SK-N-SH treated with all-trans-retinoic acid at 6 μM for 48 hours (cell line): ENCODE data around the gene ANKRD11.

Experiments
- ATAC-seq: fragments of 200-7000 bp; cut with Tn5 transposase; 3 replicates; pipeline ENCODE4 v1.9.1; 2020; ENCODE audit warnings: mild to moderate bottlenecking, moderate library complexity
- ARNTL ChIP-seq: fragments of 450-650 bp; formaldehyde crosslinking; IDR thresholded peaks from 2 replicates; pipeline ENCODE4 v1.5.0; 2020; ENCODE audit warnings: low read depth, mild to moderate bottlenecking, moderate library complexity, borderline replicate concordance
- BACH2 ChIP-seq: fragments of 250-450 bp; sonication (Bioruptor Pico); IDR thresholded peaks from 2 replicates; pipeline ENCODE4 v1.9.0; 2021; ENCODE audit warnings: mild to moderate bottlenecking, borderline replicate concordance
- CSDC2 ChIP-seq: fragments of 250-450 bp; sonication (Bioruptor Pico); IDR thresholded peaks from 2 replicates; pipeline ENCODE4 v1.5.0; 2020; ENCODE audit warnings: mild to moderate bottlenecking, moderate library complexity
- ESRRG ChIP-seq: fragments of 250-450 bp; sonication (Bioruptor Pico); IDR thresholded peaks from 2 replicates; pipeline ENCODE4 v1.6.1; 2021; ENCODE audit warnings: mild to moderate bottlenecking
- GLIS3 ChIP-seq: fragments of 250-450 bp; sonication (Bioruptor Pico); IDR thresholded peaks from 2 replicates; pipeline ENCODE4 v1.5.0; 2020; ENCODE audit warnings: mild to moderate bottlenecking, moderate library complexity
- ISL1 ChIP-seq: fragments of 250-450 bp; sonication (Bioruptor Pico); IDR thresholded peaks from 2 replicates; pipeline ENCODE4 v2.1.2; 2022; ENCODE audit warnings: mild to moderate bottlenecking, moderate library complexity
- OSR1 ChIP-seq: fragments of 250-450 bp; sonication (Bioruptor Pico); IDR thresholded peaks from 2 replicates; pipeline ENCODE4 v1.8.0; 2022; ENCODE audit warnings: moderate library complexity, mild to moderate bottlenecking, inconsistent platforms
- PPARA ChIP-seq: fragments of 250-450 bp; sonication (Bioruptor Pico); IDR thresholded peaks from 2 replicates; pipeline ENCODE4 v1.5.0; 2020; ENCODE audit warnings: mild to moderate bottlenecking, borderline replicate concordance
- RARB ChIP-seq: fragments of 250-450 bp; sonication (Bioruptor Pico); IDR thresholded peaks from 2 replicates; pipeline ENCODE4 v1.8.0; 2021; ENCODE audit warnings: mild to moderate bottlenecking, moderate library complexity
- TCF4 ChIP-seq: fragments of 250-450 bp; sonication (Bioruptor Pico); IDR thresholded peaks from 2 replicates; pipeline ENCODE4 v1.8.0; 2021; ENCODE audit warnings: mild to moderate bottlenecking, moderate library complexity, borderline replicate concordance
- TOX ChIP-seq: fragments of 250-450 bp; sonication (Bioruptor Pico); IDR thresholded peaks from 2 replicates; pipeline ENCODE4 v1.8.0; 2021; ENCODE audit warnings: mild to moderate bottlenecking, moderate library complexity, borderline replicate concordance
- ZC3H10 ChIP-seq: fragments of 250-450 bp; sonication (Bioruptor Pico); IDR thresholded peaks from 2 replicates; pipeline ENCODE4 v1.5.1; 2021; ENCODE audit warnings: mild to moderate bottlenecking, moderate library complexity
- ZFP3 ChIP-seq: fragments of 250-450 bp; sonication (Bioruptor Pico); IDR thresholded peaks from 2 replicates; pipeline ENCODE4 v1.5.0; 2020; ENCODE audit warnings: mild to moderate bottlenecking, moderate library complexity
- ZNF70 ChIP-seq: fragments of 450-650 bp; formaldehyde crosslinking; IDR thresholded peaks from 2 replicates; pipeline ENCODE4 v1.5.0; 2020; ENCODE audit warnings: mild to moderate bottlenecking, moderate library complexity
- ZNF8 ChIP-seq: fragments of 450-650 bp; formaldehyde crosslinking; IDR thresholded peaks from 2 replicates; pipeline ENCODE4 v1.5.0; 2020; ENCODE audit warnings: mild to moderate bottlenecking, moderate library complexity
- TF ChIP-seq, protein P1 (sequence below): fragments of 250-450 bp; sonication (Bioruptor Pico); IDR thresholded peaks from 2 replicates; pipeline ENCODE4 v1.8.0; 2021; ENCODE audit warnings: low read depth, mild to moderate bottlenecking, moderate library complexity, borderline replicate concordance
- TF ChIP-seq, protein P2 (sequence below): fragments of 250-450 bp; sonication (Bioruptor Pico); IDR thresholded peaks from 2 replicates; pipeline ENCODE4 v1.5.1; 2020; ENCODE audit warnings: low read depth, mild to moderate bottlenecking, moderate library complexity
- TF ChIP-seq, protein P3 (sequence below): fragments of 250-450 bp; sonication (Bioruptor Pico); IDR thresholded peaks from 2 replicates; pipeline ENCODE4 v1.5.1; 2021; ENCODE audit warnings: mild to moderate bottlenecking, moderate library complexity
- TF ChIP-seq, protein P4 (sequence below): fragments of 250-450 bp; sonication (Bioruptor Pico); IDR thresholded peaks from 2 replicates; pipeline ENCODE4 v1.8.0; 2020; ENCODE audit warnings: mild to moderate bottlenecking, moderate library complexity, borderline replicate concordance

The ANKRD11 gene

DNA sequence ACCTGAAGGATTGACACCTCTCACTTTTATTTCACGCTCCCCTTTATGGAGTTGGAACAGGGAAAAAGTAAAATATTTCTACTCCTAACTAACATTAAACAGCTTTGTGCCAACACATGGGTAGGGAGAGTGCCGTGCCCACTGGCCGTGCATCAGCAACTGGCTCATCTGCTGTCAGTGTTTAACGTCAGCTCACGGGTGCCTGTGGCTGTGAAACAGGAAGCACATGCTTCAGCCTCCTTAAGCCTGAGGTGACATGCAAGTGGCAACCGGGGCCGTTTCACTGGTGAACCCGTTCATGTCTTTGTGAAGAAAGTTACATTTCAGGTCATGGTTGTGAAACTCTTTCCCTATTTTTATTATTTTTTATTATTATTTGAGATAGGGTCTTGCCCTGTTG lies 21.0 kb upstream of the ANKRD11 start:
- no peak for ATAC-seq
- TF ChIP-seq TOX (CRISPR knock-in tag) (no peak), ISL1 (CRISPR knock-in tag) (no peak), OSR1 (CRISPR knock-in tag) (no peak), ESRRG (no peak), ARNTL (CRISPR knock-in tag) (no peak), ZNF8 (CRISPR knock-in tag) (no peak), BACH2 (CRISPR knock-in tag) (no peak), GLIS3 (no peak), RARB (CRISPR knock-in tag) (no peak), ZNF70 (CRISPR knock-in tag) (no peak), ZFP3 (no peak), TCF4 (CRISPR knock-in tag) (no peak), CSDC2 (CRISPR knock-in tag) (no peak)
- TF ChIP-seq, protein P1, sequence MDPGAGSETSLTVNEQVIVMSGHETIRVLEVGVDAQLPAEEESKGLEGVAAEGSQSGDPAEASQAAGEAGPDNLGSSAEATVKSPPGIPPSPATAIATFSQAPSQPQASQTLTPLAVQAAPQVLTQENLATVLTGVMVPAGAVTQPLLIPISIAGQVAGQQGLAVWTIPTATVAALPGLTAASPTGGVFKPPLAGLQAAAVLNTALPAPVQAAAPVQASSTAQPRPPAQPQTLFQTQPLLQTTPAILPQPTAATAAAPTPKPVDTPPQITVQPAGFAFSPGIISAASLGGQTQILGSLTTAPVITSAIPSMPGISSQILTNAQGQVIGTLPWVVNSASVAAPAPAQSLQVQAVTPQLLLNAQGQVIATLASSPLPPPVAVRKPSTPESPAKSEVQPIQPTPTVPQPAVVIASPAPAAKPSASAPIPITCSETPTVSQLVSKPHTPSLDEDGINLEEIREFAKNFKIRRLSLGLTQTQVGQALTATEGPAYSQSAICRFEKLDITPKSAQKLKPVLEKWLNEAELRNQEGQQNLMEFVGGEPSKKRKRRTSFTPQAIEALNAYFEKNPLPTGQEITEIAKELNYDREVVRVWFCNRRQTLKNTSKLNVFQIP (CRISPR knock-in tag): no peak
- TF ChIP-seq, protein P2, sequence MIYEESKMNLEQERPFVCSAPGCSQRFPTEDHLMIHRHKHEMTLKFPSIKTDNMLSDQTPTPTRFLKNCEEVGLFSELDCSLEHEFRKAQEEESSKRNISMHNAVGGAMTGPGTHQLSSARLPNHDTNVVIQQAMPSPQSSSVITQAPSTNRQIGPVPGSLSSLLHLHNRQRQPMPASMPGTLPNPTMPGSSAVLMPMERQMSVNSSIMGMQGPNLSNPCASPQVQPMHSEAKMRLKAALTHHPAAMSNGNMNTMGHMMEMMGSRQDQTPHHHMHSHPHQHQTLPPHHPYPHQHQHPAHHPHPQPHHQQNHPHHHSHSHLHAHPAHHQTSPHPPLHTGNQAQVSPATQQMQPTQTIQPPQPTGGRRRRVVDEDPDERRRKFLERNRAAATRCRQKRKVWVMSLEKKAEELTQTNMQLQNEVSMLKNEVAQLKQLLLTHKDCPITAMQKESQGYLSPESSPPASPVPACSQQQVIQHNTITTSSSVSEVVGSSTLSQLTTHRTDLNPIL: no peak
- TF ChIP-seq, protein P3, sequence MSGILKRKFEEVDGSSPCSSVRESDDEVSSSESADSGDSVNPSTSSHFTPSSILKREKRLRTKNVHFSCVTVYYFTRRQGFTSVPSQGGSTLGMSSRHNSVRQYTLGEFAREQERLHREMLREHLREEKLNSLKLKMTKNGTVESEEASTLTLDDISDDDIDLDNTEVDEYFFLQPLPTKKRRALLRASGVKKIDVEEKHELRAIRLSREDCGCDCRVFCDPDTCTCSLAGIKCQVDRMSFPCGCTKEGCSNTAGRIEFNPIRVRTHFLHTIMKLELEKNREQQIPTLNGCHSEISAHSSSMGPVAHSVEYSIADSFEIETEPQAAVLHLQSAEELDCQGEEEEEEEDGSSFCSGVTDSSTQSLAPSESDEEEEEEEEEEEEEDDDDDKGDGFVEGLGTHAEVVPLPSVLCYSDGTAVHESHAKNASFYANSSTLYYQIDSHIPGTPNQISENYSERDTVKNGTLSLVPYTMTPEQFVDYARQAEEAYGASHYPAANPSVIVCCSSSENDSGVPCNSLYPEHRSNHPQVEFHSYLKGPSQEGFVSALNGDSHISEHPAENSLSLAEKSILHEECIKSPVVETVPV: no peak
- TF ChIP-seq, protein P4, sequence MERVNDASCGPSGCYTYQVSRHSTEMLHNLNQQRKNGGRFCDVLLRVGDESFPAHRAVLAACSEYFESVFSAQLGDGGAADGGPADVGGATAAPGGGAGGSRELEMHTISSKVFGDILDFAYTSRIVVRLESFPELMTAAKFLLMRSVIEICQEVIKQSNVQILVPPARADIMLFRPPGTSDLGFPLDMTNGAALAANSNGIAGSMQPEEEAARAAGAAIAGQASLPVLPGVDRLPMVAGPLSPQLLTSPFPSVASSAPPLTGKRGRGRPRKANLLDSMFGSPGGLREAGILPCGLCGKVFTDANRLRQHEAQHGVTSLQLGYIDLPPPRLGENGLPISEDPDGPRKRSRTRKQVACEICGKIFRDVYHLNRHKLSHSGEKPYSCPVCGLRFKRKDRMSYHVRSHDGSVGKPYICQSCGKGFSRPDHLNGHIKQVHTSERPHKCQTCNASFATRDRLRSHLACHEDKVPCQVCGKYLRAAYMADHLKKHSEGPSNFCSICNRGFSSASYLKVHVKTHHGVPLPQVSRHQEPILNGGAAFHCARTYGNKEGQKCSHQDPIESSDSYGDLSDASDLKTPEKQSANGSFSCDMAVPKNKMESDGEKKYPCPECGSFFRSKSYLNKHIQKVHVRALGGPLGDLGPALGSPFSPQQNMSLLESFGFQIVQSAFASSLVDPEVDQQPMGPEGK (CRISPR knock-in tag): no peak

DNA sequence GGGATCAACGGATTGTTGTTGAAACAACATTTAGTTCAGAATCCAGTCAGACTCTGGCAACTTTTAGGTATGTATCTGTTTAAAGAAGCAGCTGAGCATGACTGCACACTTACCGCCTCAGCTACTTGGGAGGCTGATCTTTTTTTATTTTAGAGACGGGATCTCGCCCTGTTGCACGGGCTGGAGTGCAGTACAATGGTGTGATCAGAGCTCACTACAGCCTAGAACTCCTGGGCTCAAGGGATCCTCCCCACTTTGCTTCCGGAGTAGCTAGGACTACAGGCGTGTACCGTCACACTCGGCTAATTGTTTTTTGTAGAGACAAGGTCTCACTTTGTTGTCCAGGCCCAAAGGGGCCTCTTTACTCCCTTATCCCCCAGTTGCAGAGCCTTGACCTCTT lies 20.2 kb upstream of the ANKRD11 start:
- TF ChIP-seq ARNTL (CRISPR knock-in tag) (no peak), ISL1 (CRISPR knock-in tag) (no peak)
- TF ChIP-seq, protein P4 (CRISPR knock-in tag): no peak
- no peak for ATAC-seq

DNA sequence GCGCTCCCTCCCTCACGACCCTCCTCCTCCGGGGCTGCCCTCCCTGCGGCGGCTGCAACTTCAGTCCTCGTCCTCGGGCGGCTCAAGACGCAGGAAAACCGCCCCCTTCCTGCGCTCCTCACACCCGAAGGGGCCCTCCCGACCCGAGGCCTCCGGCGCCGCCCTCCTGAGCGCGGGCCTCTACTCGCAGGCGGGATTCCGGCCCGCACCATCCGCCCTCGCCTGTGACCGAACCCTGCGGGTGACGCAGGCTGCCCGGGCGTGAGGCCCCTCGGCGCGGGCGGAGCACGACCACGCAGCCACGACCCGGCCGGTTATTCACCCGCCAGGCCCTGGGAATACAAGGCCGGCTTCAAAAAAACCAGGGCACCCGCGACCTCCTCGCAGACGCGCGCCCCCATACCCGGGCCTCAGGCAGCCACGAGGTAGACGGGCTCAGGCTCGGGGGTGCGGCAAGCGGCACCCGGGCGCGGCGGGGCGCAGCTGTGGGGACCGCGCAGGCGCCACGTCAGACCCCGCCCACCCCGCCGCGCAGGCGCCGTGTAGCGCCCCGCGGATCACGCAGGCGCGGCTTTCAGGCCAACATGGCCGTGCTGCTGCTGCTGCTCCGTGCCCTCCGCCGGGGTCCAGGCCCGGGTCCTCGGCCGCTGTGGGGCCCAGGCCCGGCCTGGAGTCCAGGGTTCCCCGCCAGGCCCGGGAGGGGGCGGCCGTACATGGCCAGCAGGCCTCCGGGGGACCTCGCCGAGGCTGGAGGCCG lies 17.7 kb upstream of the ANKRD11 start, which contains the start of gene SPG7:
Gene SPG7 (plus strand): TSS at position 570 of the 757 bp plus-strand sequence. CDS start 15 bp downstream, at position 585.
- TF ChIP-seq ZC3H10 (CRISPR knock-in tag) (no peak), ISL1 (CRISPR knock-in tag) (no peak), PPARA (CRISPR knock-in tag) (no peak)
- TF ChIP-seq, protein P4 (CRISPR knock-in tag): no peak; the same call in 1 of the 2 replicates
- peak; percentile 88 for ATAC-seq
